Activated effector memory CD4-positive, alpha-beta T cell treated with Interleukin-2 at 50 U/mL for 16 hours (primary cell): ENCODE data around the gene FES.
A peak's percentile ranks its signal among the peaks of the same experiment; 100 is the strongest.
"Not testable (repeated sequence)": the region's sequence is repeated elsewhere in the genome, so short reads cannot be mapped to it uniquely, and the experiment has no call there.

Experiments
- DNase-seq: peaks from one replicate; pipeline ENCODE4 v3.0.0-alpha.2; 2020

The FES gene

GRCh38 chr15:90893175-90894090 is 9.1 kb downstream of the FES start:
- DNase-seq: no peak

- no peak for DNase-seq
Observed at GRCh38 chr15:90895571-90896117, 11.3 kb downstream of the FES start.

GRCh38 chr15:90897131-90897655 is 12.9 kb downstream of the FES start:
- DNase-seq: not testable (repeated sequence)

GRCh38 chr15:90901175-90902039 is 17.1 kb downstream of the FES start:
- DNase-seq: no peak

- DNase-seq: peak; percentile 63
Observed at GRCh38 chr15:90902040-90902839, 17.9 kb downstream of the FES start.

GRCh38 chr15:90902840-90903732 is 18.8 kb downstream of the FES start, which contains the start of gene MAN2A2:
Gene MAN2A2, plus strand, starts transcription at chr15:90903302. Its CDS starts 906 bp downstream, at chr15:90904208.
- DNase-seq: peak; percentile 65

- no peak for DNase-seq
Observed at GRCh38 chr15:90903733-90904536, 19.6 kb downstream of the FES start.

- DNase-seq: no peak
Observed at GRCh38 chr15:90904746-90905145, 20.4 kb downstream of the FES start.

- no peak for DNase-seq
Observed at GRCh38 chr15:90905306-90906180, 21.2 kb downstream of the FES start.

- no peak for DNase-seq
Observed at GRCh38 chr15:90906181-90906849, 22.0 kb downstream of the FES start.

- no peak for DNase-seq
Observed at GRCh38 chr15:90907051-90907660, 22.9 kb downstream of the FES start.

- DNase-seq: no peak
Observed at GRCh38 chr15:90907838-90908507, 23.7 kb downstream of the FES start.

GRCh38 chr15:90909449-90909848 is 25.1 kb downstream of the FES start:
- DNase-seq: not testable (repeated sequence)

- DNase-seq: no peak
Observed at GRCh38 chr15:90909976-90910375, 25.7 kb downstream of the FES start.

- no peak for DNase-seq
Observed at GRCh38 chr15:90910441-90911301, 26.4 kb downstream of the FES start.

- no peak for DNase-seq
Observed at GRCh38 chr15:90911302-90911623, 27.0 kb downstream of the FES start.
